ENCODE measurements around the gene TBC1D3I. TPM values are rescaled to one million over a fixed set of nuclear protein-coding genes. Genes with fewer than 3 reads are reported as not detected.
A peak's percentile ranks its signal among the peaks of the same experiment; 100 is the strongest.
"Not testable (repeated sequence)": the region's sequence is repeated elsewhere in the genome, so short reads cannot be mapped to it uniquely, and the experiment has no call there.

TBC1D3I gene
- total RNA-seq, 2 donors from 2014 or later = 0.16 to 0.52 TPM

DNA sequence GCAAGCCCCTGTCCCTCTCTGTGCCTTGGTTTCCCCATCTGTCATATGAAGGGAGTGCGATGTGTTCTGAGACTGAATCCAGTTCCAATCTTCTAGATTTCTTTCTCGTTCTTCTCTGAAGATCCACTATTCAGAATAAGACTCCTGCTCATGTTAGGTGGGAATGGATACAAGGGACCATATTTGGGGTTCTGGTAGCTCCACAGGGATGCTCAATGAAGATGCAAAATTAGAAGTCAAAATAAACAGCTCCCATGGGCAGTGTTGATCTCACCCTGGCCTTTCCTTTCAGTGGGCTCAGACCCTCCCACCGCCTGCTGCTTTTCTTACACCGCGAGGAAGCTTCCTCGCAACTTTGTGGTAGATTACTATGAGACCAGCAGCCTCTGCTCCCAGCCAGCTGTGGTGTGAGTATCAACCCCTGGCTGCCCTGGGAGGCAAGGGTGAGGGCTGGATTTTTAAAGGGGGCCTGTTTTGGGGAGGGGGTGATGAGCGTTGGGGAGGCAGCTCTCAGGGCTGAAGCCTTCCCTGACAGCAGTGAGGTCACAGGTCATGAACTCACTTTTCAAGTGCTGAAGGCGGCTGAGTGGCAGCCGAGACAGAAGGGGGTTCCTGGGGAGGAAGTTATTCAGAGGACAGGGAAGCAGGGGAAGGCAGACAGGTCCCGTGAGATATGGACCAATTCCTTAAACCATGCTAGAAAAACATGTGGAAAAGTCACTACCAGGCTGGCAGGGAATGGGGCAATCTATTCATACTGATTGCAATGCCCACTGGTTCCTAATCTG is 52.7 kb downstream of the TBC1D3I start:
- not testable (repeated sequence) for ATAC-seq, H3K27ac Mint-ChIP-seq

DNA sequence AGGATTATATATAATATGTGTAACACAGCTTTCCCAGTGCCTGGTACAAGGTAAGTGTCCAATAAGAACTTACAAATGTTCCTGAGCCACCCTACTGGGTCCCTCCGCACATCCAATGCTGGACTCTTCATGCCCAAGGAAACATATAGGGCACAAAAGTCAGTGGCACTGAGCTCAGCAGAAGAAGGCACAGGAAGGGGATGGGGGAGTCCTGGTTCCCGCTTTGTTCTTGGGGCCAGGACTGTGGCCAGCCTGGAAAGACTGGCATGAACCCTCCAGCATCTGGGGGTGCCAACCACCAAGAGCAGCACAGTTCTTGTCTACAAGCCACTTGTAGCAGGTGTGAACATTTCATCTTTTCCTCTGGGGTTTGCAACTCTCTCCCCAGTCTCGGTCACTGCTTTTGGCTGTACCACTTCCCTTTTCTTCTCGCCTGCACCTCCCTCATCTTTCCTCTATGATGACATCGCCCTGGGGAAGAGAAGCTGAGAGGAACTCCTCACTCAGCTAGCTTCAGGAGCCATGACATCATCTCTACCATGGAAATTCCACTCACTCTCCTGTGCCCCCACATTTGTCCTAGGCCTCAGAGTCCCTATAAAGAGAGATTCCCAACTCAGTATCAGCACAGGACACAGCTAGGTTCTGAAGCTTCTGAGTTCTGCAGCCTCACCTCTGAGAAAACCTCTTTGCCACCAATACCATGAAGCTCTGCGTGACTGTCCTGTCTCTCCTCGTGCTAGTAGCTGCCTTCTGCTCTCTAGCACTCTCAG is 53.7 kb downstream of the TBC1D3I start, which contains the start of gene CCL4L2:
TSS of gene CCL4L2 (plus strand) at position 625 of the 773 bp plus-strand sequence.
- H3K36me3 Mint-ChIP-seq; H3K27ac Mint-ChIP-seq; DNase-seq (ENCODE audit: low spot score in 2 of 2); H3K9me3 Mint-ChIP-seq: not testable (repeated sequence)
- ATAC-seq = peak; percentile 45 to 67

More for the DNA sequence above, 52.7 kb downstream of the TBC1D3I start:
- not testable (repeated sequence) for DNase-seq (ENCODE audit: low spot score in 2 of 2); H3K9me3 Mint-ChIP-seq; H3K36me3 Mint-ChIP-seq

DNA sequence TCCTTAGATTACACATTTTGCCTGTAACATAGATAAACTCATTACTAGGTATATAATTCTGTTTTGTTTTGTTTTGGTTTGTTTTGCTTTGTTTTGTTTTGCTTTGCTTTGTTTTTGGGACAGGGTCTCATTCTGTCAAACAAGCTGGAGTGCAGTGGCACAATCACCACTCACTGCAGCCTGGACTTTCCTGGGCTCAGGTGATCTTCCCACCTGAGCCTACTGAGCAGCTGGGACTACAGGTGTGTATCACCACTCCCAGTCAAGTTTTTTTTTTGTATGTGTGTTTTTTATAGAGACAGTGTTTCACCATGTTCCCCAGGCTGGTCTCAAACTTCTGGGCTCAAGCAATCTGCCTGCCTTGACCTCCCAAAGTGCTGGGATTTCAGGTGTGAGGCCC is 54.8 kb downstream of the TBC1D3I start:
- DNase-seq (ENCODE audit: low spot score in 2 of 2) (no peak), ATAC-seq (no peak)
- H3K9me3 Mint-ChIP-seq = no peaks in the 10 kb centered on the region
- H3K27ac Mint-ChIP-seq = no peak overlapping the region
- H3K36me3 Mint-ChIP-seq = no peaks in the 10 kb centered on the region

DNA sequence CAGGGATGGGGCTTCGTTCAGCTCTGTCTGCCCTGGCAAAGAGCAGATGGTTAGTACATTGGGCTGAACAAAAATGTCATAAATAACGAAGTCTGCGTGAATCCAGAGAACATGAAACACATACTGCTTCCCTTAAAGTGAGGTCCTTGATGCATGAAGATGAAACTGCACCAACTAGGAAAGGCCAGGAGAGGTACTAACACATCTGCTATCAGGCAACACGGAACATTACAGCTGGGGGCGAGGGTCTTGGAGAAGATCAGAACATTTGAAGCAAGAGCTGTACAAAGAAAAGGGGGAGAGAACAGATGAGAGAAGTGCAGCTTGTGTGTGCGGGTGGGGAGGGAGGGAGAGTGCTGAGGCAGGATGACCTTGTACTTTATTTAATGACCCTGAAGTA is 57.0 kb downstream of the TBC1D3I start:
- H3K9me3 Mint-ChIP-seq; ATAC-seq; DNase-seq (ENCODE audit: low spot score in 2 of 2); H3K36me3 Mint-ChIP-seq; H3K27ac Mint-ChIP-seq: not testable (repeated sequence)

DNA sequence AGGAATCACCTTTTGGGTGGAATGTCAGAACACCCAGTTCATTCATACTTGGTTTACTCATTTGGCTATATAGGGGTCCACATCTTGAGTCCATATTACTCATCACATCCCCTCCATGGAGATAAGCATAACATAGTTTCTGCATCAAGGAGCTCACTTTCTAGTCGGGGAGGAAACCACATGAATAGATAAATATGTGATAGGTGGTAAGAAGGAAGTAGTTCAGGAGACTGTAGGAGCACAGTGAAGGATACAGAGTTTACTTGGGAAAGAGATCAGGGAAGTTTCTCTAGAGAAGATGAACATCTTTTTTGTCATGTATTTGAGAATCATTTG is 57.9 kb downstream of the TBC1D3I start:
- H3K27ac Mint-ChIP-seq; DNase-seq (ENCODE audit: low spot score in 2 of 2); H3K36me3 Mint-ChIP-seq; H3K9me3 Mint-ChIP-seq: not testable (repeated sequence)
- ATAC-seq = peak in 1 of 2 donors; percentile 28

DNA sequence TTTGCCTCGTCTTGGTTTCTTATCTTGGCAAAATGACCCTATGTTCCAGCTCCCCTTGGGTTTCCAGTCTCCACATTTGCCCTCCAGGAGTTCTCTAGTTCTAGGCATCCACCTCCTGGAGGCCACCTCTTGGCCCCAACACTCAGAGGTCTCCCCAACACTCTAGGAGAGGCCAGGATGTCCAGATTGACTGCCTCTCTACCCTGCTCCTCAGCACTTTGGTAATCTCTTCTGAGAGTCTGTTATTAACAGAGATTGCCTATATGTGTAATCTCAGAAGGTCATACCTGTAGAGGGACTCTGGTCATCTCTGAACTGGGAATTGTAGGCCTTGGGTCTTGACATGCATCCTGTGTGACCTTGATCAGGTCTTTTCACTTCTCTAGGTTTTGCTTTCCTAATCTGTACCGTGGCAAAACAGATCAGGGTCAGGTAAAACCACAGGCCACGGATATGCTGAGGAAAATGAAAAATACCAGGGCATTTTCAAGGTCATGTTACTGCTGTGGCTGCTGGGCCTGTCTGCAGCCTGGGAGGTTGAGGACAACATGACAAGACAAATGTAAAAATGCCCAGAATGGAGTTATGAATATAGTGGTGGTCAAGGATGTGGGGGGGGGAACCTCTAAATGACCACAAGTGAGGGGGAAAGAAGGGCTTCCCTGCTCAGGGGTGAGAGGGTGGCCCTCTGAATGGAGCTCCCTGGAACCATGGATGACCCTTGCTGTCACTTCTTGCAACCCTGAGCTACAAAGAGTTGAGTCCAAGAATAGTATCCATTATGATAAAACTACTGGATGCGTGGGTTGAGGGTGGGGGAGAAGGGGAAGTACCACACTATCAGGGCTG is 58.5 kb downstream of the TBC1D3I start:
- no peaks in the 10 kb centered on the region for H3K36me3 Mint-ChIP-seq
- no peak overlapping the region for H3K27ac Mint-ChIP-seq
- H3K9me3 Mint-ChIP-seq = no peaks in the 10 kb centered on the region
- ATAC-seq (peak in 1 of 2 donors; percentile 20), DNase-seq (ENCODE audit: low spot score in 2 of 2) (no peak)

DNA sequence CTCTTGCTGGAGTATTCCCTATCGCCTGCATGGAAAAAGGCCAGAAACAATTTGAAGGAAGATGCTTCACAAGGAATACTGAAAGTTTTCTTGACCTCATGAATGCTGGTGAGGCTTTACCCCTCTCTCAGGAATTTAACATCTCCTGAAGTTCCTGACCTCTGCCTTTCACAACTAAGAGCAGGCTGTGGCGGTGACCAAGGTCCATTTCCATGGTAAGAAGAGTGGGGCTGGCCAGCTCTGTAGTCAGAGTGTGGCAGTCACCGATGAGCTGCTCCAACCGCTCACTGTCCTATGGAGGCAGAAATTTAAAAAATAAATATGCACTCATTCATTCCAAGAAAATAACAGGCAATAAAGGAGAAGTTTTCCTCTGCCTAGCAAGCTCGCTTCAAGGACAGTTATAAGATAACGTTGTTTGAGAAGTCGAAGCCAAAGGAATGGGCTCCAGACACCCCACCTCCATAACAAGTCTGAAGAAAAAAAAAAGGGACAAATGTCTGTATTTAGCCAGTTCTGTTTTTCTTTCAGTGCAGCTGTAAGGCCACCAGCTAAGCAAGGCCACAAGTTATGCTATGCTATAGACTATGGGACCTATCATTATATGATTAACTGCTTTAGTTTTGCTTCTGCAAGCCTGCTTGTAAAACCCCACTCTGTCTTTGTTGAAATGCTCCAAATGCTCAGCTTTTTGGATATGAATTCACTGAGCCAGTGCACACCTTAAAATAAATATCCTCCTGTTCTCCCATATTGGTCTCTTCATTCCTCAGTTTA is 59.5 kb downstream of the TBC1D3I start:
- Mint-ChIP-seq H3K36me3 (no peaks in the 10 kb centered on the region), H3K27ac (no peak overlapping the region), H3K9me3 (no peaks in the 10 kb centered on the region)
- no peak for DNase-seq (ENCODE audit: low spot score in 2 of 2)
- no peak for ATAC-seq

Other genes with a start within 250 kb of the TBC1D3I start
- not detected for gene CCL23, start 246.6 kb downstream of the TBC1D3I start, total RNA-seq
- gene CCL18, start 200.3 kb downstream of the TBC1D3I start, total RNA-seq = under 1 TPM in 1 of 2 donors, not detected in 1; 0.37 TPM
- gene CCL3, start 174.4 kb downstream of the TBC1D3I start, total RNA-seq = 10 to 100 TPM; 34.3 to 64.4 TPM
- 10 to 100 TPM; 22.9 to 65.8 TPM for gene CCL4, start 160.7 kb downstream of the TBC1D3I start, total RNA-seq
- gene TBC1D3B, start 87.9 kb downstream of the TBC1D3I start, total RNA-seq = 1 to 10 TPM; 4.3 to 7.6 TPM
- 1 to 10 TPM; 2.5 to 5.6 TPM for gene CCL3L1, start 67.8 kb downstream of the TBC1D3I start, total RNA-seq
- 10 to 100 TPM in 1 of 2 donors, 1 to 10 TPM in 1; 3.9 to 21.2 TPM for gene CCL4L2, start 53.5 kb downstream of the TBC1D3I start, total RNA-seq
- gene TBC1D3G, start 59.3 kb upstream of the TBC1D3I start, total RNA-seq = not detected
- gene TBC1D3H, start 123.9 kb upstream of the TBC1D3I start, total RNA-seq = not detected
- 10 to 100 TPM; 47.4 to 62.3 TPM for gene ZNHIT3, start 222.1 kb upstream of the TBC1D3I start, total RNA-seq